Activated CD4-positive, alpha-beta T cell treated with anti-CD3 and anti-CD28 coated beads, Interleukin-2, amount 50 U/mL, for 1 hour (primary cell): ENCODE data around the gene GIMAP2.
A peak's percentile ranks its signal among the peaks of the same experiment; 100 is the strongest.

Experiments
- DNase-seq: peaks from one replicate; pipeline ENCODE4 v3.0.0-alpha.2; 2020

GIMAP2 gene

GRCh38 chr7:150735596-150736358 is 50.3 kb downstream of the GIMAP2 start:
- no peak for DNase-seq

- DNase-seq: no peak
Observed at GRCh38 chr7:150736864-150737263, 51.4 kb downstream of the GIMAP2 start.

- DNase-seq: peak; percentile 60
Observed at GRCh38 chr7:150737265-150738055, 52.0 kb downstream of the GIMAP2 start, which contains the start of gene GIMAP5. TSS of gene GIMAP5 (plus strand) at chr7:150737418. CDS start at chr7:150740885, 3,467 bp downstream.

GRCh38 chr7:150738092-150738491 is 52.6 kb downstream of the GIMAP2 start:
- DNase-seq: no peak

GRCh38 chr7:150738591-150739001 is 53.1 kb downstream of the GIMAP2 start:
- no peak for DNase-seq

GRCh38 chr7:150739033-150739432 is 53.5 kb downstream of the GIMAP2 start:
- DNase-seq: no peak

- DNase-seq: no peak
Observed at GRCh38 chr7:150740053-150740452, 54.5 kb downstream of the GIMAP2 start.

GRCh38 chr7:150742286-150742968 is 56.9 kb downstream of the GIMAP2 start:
- DNase-seq: no peak
